Neural progenitor cell (in vitro differentiated cells): ENCODE data around the gene CDSN.

Source experiments
- CTCF ChIP-seq: fragments of 200-600 bp; sonication (generic); IDR thresholded peaks from 2 replicates; pipeline ENCODE4 v1.5.1; 2017; ENCODE audit warnings: antibody characterized with exemption, mild to moderate bottlenecking
- EZH2 ChIP-seq: fragments of 200-600 bp; sonication (generic); IDR thresholded peaks from 2 replicates; pipeline ENCODE4 v1.6.1; 2017; ENCODE audit warnings: antibody characterized with exemption, mild to moderate bottlenecking, moderate library complexity
- EZH2phosphoT487 ChIP-seq: fragments of 200-600 bp; sonication (generic); IDR thresholded peaks from 2 replicates; pipeline ENCODE4 v1.6.1; 2017; ENCODE audit warnings: antibody characterized with exemption

- TF ChIP-seq CTCF (no peak), EZH2phosphoT487 (no peak), EZH2 (no peak)
Observed at GRCh38 chr6:31125586-31126363, 5.5 kb upstream of the CDSN start.
